GM19240 (cell line): ENCODE results near the gene PCED1A.
A peak's percentile ranks its signal among the peaks of the same experiment; 100 is the strongest.
"Not testable (repeated sequence)": the region's sequence is repeated elsewhere in the genome, so short reads cannot be mapped to it uniquely, and the experiment has no call there.

ENCODE experiments used
- DNase-seq: peaks from one replicate; pipeline ENCODE4 v3.0.0; 2011; ENCODE audit warnings: low spot score; ENCODE audit not compliant: insufficient read length

PCED1A gene

GRCh38 chr20:2865630-2866029, 25.2 kb upstream of the PCED1A start:
- no peak for DNase-seq

- DNase-seq, result no peak
Observed at GRCh38 chr20:2865101-2865500, 24.6 kb upstream of the PCED1A start.

GRCh38 chr20:2864626-2865025, 24.2 kb upstream of the PCED1A start:
- DNase-seq, result no peak

- DNase-seq, result no peak
Observed at GRCh38 chr20:2859330-2860121, 19.1 kb upstream of the PCED1A start.

- DNase-seq, result no peak
Observed at GRCh38 chr20:2858591-2858990, 18.1 kb upstream of the PCED1A start.

- no peak for DNase-seq
Observed at GRCh38 chr20:2851086-2851485, 10.6 kb upstream of the PCED1A start.

- DNase-seq, result no peak
Observed at GRCh38 chr20:2849529-2849928, 9.1 kb upstream of the PCED1A start.

- no peak for DNase-seq
Observed at GRCh38 chr20:2847802-2848201, 7.3 kb upstream of the PCED1A start.

- no peak for DNase-seq
Observed at GRCh38 chr20:2846698-2847097, 6.2 kb upstream of the PCED1A start.

- DNase-seq, result no peak
Observed at GRCh38 chr20:2845607-2846006, 5.2 kb upstream of the PCED1A start.

GRCh38 chr20:2840967-2841531, 594 bp upstream of the PCED1A start:
- DNase-seq, result peak; percentile 45

GRCh38 chr20:2839732-2840137, 720 bp downstream of the PCED1A start:
- no peak for DNase-seq

GRCh38 chr20:2838847-2839671, 1.4 kb downstream of the PCED1A start:
- DNase-seq, result no peak

GRCh38 chr20:2838170-2838797, 2.2 kb downstream of the PCED1A start:
- DNase-seq, result no peak

GRCh38 chr20:2837221-2837960, 3.1 kb downstream of the PCED1A start:
- DNase-seq, result no peak

- DNase-seq, result no peak
Observed at GRCh38 chr20:2836035-2836434, 4.4 kb downstream of the PCED1A start.

GRCh38 chr20:2835331-2835796, 5.1 kb downstream of the PCED1A start:
- no peak for DNase-seq

- no peak for DNase-seq
Observed at GRCh38 chr20:2834401-2835110, 5.9 kb downstream of the PCED1A start.

- DNase-seq, result no peak
Observed at GRCh38 chr20:2833761-2834160, 6.7 kb downstream of the PCED1A start.

GRCh38 chr20:2831206-2831605, 9.2 kb downstream of the PCED1A start:
- DNase-seq, result not testable (repeated sequence)
